SK-N-MC (cell line): Measurements from ENCODE around the gene DTHD1.

Source experiments
- DNase-seq: peaks from one replicate; pipeline ENCODE4 v3.0.0-alpha.2; 2011; ENCODE audit warnings: low read depth, low spot score
- H3K27ac ChIP-seq: fragments of 200-600 bp; sonication (generic); 2 replicates; pipeline ENCODE4 v1.5.1; 2016; ENCODE audit warnings: mixed run types
- H3K36me3 ChIP-seq: fragments of 200-600 bp; sonication (generic); 2 replicates; pipeline ENCODE4 v1.6.1; 2017; ENCODE audit warnings: antibody characterized with exemption, low read length, mixed read lengths; ENCODE audit not compliant: insufficient read depth
- H3K4me3 ChIP-seq: fragments of 200-600 bp; sonication (generic); 2 replicates; pipeline ENCODE4 v1.5.1; 2016
- H3K9ac ChIP-seq: fragments of 200-600 bp; sonication (generic); 2 replicates; pipeline ENCODE4 v1.8.0; 2017; ENCODE audit warnings: mixed run types, mixed read lengths; ENCODE audit not compliant: insufficient read length
- H3K9me3 ChIP-seq: fragments of 200-600 bp; sonication (generic); 2 replicates; pipeline ENCODE4 v1.6.1; 2017; ENCODE audit warnings: low read depth, mild to moderate bottlenecking, antibody characterized with exemption, low read length, moderate library complexity, mixed read lengths
- EZH2 ChIP-seq: fragments of 200-600 bp; sonication (generic); IDR thresholded peaks from one replicate; pipeline ENCODE4 v1.6.1; 2017; ENCODE audit warnings: antibody characterized with exemption
- FOXP2 ChIP-seq: optimal IDR thresholded peaks from 2 replicates; pipeline ENCODE3; 2011; ENCODE audit warnings: mild to moderate bottlenecking, moderate library complexity; ENCODE audit not compliant: insufficient read depth; ENCODE audit errors: extremely low read length, control extremely low read depth
- POLR2AphosphoS5 ChIP-seq: IDR thresholded peaks from 2 replicates; pipeline ENCODE4 v1.6.1; 2012; ENCODE audit warnings: mild to moderate bottlenecking, low read depth, low read length, borderline replicate concordance

Gene DTHD1

DNA sequence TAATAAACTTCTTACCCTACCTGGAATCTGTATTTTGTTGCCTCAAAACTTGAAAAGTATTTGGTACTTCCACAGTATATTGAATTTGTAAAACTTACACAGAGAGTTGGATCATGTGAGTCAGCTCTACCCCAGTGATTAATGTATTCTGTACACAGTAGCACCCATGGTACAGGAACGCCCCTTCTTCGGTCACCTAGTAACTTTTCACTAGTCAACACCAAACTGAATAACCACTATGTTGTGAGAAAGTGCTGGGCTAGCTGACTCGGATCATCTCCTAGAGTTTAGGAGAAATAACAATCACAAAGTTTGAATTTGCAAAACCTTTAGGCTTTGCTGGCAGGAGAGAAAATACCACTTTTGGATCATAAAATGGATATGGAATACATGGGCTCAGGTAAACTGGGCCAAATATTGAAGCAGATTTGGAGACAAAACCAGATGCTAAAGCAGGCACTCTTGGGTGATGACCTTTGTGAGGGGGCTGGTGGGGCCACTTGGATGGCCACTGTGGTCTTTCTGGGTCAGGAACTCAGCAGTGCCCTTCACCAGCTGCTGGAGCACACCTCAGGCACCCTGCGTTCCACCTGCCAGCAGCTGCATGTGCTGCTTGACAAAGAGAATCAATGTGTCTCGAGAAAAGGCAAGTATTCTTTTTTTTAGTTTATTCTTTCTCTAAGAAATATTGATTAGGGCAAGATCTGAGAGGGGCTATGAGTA, at the start of gene DTHD1:
DTHD1 (plus strand) TSS at position 233 of the 723 bp plus-strand sequence; CDS start at position 376, 143 bp downstream.
- TF ChIP-seq FOXP2 (no peak), EZH2 (no peak), POLR2AphosphoS5 (no peak)
- no peak for DNase-seq
- Histone ChIP-seq H3K27ac (no peak within 1 kb of the TSS), H3K36me3 (no peaks in the 10 kb centered on the region), H3K9ac (no peak within 1 kb of the TSS), H3K9me3 (no peaks in the 10 kb centered on the region), H3K4me3 (no peak within 1 kb of the TSS)

DNA sequence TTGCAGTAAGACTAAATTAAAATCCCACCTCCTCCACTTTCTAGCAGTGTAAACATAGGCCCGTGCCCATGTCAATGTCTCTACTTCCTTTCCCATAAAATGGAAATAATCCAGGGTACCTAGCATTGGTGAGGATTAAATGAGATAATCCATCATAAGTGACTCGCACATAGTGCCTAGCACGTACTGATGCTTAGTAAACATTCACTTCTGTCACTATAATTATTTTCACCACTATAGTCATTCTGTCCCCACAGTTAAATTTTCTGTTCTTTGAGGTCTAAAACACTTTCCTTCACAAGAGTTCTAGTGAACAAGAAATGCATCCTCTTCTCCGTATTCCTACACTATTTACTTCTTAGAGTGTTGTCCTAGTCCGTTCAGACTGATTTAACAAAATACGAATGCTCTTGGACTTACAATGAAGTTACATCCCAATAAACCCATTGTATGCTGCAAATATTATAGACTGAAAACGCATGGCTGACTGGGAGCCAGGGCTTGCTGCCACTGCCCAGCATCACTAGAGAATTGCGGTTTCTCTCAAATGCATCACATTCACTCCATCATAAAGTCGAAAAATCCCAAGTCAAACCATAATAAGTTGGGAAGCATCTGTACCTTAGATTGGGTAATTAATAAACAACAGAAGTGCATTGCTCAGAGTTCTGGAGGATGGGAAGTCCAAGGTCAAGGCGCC, 47.7 kb upstream of the DTHD1 start:
- Histone ChIP-seq H3K36me3 (no peaks in the 10 kb centered on the region), H3K27ac (no peak overlapping the region), H3K9me3 (no peaks in the 10 kb centered on the region), H3K9ac (no peak overlapping the region), H3K4me3 (no peak overlapping the region)
- no peak for DNase-seq
- no peak for TF ChIP-seq EZH2
- no peak for TF ChIP-seq FOXP2
- no peak for TF ChIP-seq POLR2AphosphoS5

DNA sequence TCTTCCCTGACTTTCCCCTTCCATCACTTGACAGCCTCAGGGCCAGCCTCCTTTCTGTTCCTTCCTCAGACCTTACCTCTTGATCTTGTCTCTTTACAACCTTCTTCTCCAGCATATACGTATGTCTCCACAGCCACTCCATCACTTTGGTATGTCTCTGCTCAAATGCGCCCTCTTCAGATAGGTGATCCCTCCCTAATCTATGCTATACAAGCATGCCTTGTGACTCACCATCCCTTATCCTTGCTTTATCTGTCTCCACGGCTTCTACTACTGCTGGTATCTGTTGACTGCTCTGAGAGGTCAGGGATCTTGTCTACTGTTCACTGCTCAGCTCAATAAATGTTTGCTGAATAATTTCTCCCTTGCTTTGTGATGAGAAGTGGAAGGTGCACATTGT, 46.1 kb upstream of the DTHD1 start:
- Histone ChIP-seq H3K36me3 (no peaks in the 10 kb centered on the region), H3K4me3 (no peak overlapping the region), H3K9me3 (no peaks in the 10 kb centered on the region), H3K27ac (no peak overlapping the region), H3K9ac (no peak overlapping the region)
- TF ChIP-seq FOXP2 = no peak
- TF ChIP-seq EZH2 = no peak
- TF ChIP-seq POLR2AphosphoS5 = no peak
- DNase-seq = no peak

DNA sequence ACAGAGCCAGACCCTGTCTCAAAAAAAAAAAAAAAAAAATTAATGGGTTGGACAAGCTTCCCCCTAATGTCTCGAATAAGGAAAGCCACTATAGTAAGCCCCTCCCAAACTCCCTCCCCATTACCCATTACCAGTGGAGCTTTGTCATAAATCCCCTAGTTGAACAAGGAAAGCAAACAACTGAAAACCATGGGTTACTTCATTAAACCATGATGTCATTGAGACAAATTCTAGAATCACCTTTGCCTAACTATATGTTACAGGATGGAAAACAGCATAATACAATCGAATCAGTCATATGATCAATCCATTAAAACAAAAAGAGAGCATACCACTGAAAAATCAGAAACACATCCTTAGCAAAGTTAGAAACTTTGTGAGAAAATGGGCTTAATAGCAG, 45.3 kb upstream of the DTHD1 start:
- H3K36me3 ChIP-seq = no peaks in the 10 kb centered on the region
- H3K9me3 ChIP-seq = no peaks in the 10 kb centered on the region
- H3K9ac ChIP-seq = no peak overlapping the region
- DNase-seq = no peak
- no peak for TF ChIP-seq FOXP2
- no peak for TF ChIP-seq POLR2AphosphoS5
- no peak for TF ChIP-seq EZH2
- no peak overlapping the region for H3K27ac ChIP-seq
- H3K4me3 ChIP-seq = no peak overlapping the region

DNA sequence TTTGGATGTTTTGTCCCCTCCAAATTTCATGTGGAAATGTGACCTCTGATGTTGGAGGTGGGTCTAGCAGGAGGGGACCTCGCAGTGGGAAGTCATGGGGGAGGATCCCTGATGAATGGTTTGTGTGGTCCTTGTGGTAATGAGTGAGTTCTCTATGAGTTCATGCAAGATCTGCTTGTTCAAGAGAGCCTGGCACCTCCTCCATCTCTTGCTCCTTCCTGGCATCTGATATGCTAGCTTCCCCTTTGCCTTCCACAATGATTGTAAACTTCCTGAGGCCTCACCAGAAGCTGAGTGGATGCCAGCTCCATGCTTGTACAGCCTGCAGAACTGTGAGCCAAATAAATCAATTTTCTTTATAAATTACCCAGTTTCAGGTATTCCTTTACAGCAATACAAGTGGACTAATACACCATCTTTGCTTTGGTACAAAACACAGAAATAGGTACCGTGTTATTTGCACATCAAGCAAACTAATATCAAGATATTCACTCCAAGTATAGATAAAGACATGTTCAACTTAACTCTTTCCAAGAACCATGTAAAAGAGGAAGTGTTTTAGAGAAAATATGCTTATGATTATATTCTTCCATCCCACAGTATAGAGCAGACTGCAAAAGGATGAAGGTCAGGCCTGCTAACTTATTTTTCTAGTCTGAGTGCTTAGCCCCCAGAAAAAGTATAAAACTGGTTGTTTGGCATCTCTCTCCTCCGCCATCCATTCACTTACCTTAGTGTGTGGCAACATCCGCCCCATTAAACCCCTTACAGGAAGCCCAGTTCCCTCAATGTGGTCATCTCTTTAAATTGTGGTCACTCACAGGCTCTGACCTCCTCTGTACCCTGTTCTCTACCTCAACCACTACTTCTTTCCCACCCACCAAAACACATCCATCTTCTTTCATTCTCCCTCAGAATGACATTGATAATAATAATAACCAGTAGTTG, 43.8 kb upstream of the DTHD1 start:
- DNase-seq = no peak
- Histone ChIP-seq H3K4me3 (no peak overlapping the region), H3K9me3 (no peaks in the 10 kb centered on the region), H3K27ac (no peak overlapping the region), H3K9ac (no peak overlapping the region), H3K36me3 (no peaks in the 10 kb centered on the region)
- no peak for TF ChIP-seq EZH2
- no peak for TF ChIP-seq FOXP2
- no peak for TF ChIP-seq POLR2AphosphoS5

DNA sequence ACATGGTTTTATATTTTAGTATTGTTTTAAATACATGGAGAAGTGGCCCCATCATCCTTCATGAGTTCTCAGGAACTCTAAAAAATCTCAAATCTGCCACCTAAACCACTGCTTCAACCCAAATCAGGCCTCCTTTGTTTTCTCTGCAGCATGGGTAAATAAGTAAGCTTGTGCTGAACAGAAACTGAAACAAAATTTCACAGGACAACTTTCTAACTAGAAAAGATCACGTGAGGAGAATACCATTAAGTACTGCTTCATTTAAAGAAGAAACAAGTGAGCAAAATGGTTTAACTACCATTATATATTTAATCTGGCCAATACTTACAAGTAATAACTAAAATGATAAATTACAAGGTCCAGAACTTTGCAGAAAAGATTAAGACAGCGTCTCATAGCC, 39.6 kb upstream of the DTHD1 start:
- Histone ChIP-seq H3K27ac (no peak overlapping the region), H3K4me3 (no peak overlapping the region), H3K36me3 (no peaks in the 10 kb centered on the region), H3K9ac (no peak overlapping the region), H3K9me3 (no peaks in the 10 kb centered on the region)
- TF ChIP-seq POLR2AphosphoS5 (no peak), FOXP2 (no peak), EZH2 (no peak)
- DNase-seq = no peak

DNA sequence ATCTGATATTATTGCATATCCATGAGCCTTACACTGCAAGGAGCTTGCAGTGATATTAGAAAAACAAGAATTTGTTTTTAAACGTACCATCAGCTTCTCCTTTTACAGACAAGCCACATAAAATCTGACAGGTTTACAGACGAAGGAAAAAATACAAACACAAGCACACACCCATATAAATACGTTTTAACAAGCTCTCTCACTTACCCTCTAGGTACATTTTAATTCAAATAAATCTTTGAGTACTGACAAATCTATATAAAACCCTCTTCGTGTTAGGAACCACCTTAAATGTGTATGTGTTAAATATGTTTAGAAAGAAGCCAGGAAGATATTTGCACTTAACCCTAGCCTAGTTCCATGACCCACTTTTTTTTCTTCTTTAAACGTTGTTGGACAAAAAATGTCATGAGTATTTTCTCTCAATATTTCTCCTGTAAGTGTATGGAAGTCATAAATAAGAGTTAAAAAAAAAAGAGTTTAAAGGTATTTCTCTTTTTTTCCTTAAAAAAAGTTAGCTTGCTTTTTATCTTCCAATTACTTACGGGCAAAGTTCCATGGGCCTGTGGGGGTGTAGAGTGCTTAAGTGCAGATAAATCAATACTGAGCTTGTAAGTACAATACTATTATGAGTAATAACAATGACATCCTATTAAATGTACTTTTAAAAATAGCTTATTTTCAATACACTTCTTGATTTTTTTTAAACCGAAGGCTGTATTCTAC, 38.6 kb upstream of the DTHD1 start:
- Histone ChIP-seq H3K9me3 (no peaks in the 10 kb centered on the region), H3K9ac (no peak overlapping the region), H3K36me3 (no peaks in the 10 kb centered on the region), H3K27ac (no peak overlapping the region), H3K4me3 (no peak overlapping the region)
- TF ChIP-seq POLR2AphosphoS5 (no peak), FOXP2 (no peak), EZH2 (no peak)
- no peak for DNase-seq
